ENCODE results near the gene INSR.

Gene INSR

GRCh38 chr19:7293762-7294557 lies at the start of gene INSR:
TSS of gene INSR (minus strand) at chr19:7294414. CDS start at chr19:7293891, 523 bp downstream.
- peak within 1 kb of the TSS; percentile 66 to 69 for H3K4me3 ChIP-seq (ENCODE audit: low read depth in 1 of 2, low read length in 1 of 2)
- H3K36me3 ChIP-seq, result no peaks in the 10 kb centered on the region
- peak within 1 kb of the TSS; percentile 20 for H3K27ac ChIP-seq
- peaks cover 7% of the 10 kb centered on the region for H3K27me3 ChIP-seq
- no peak for TF ChIP-seq CTCF (IDR thresholded peaks at IDR 0.05)
- H3K9me3 ChIP-seq, result no peaks in the 10 kb centered on the region
- H3K4me1 ChIP-seq (ENCODE audit: control insufficient read depth in 1 of 2, insufficient read depth in 1 of 2, low read depth in 1 of 2, low read length in 1 of 2), result peaks cover 20% of the 10 kb centered on the region in 2 experiments

- TF ChIP-seq CTCF (IDR thresholded peaks at IDR 0.05), result no peak
These were observed 47.9 kb upstream of the INSR start for GRCh38 chr19:7342143-7342542.

GRCh38 chr19:7340959-7341837 lies 47.0 kb upstream of the INSR start:
- Histone ChIP-seq H3K4me1 (ENCODE audit: control insufficient read depth in 1 of 2, insufficient read depth in 1 of 2, low read depth in 1 of 2, low read length in 1 of 2) (peaks cover 71 to 72% of the 10 kb centered on the region in 2 experiments), H3K36me3 (no peaks in the 10 kb centered on the region), H3K27ac (peak overlapping the region; percentile 11), H3K27me3 (no peaks in the 10 kb centered on the region), H3K9me3 (no peaks in the 10 kb centered on the region), H3K4me3 (ENCODE audit: low read depth in 1 of 2, low read length in 1 of 2) (no peak overlapping the region)
- TF ChIP-seq CTCF (IDR thresholded peaks at IDR 0.05), result peak; percentile 94

More at GRCh38 chr19:7342143-7342542, 47.9 kb upstream of the INSR start:
- Histone ChIP-seq H3K27ac (peak overlapping the region; percentile 70), H3K4me1 (ENCODE audit: control insufficient read depth in 1 of 2, insufficient read depth in 1 of 2, low read depth in 1 of 2, low read length in 1 of 2) (peaks cover 71 to 73% of the 10 kb centered on the region in 2 experiments), H3K4me3 (ENCODE audit: low read depth in 1 of 2, low read length in 1 of 2) (no peak overlapping the region), H3K36me3 (no peaks in the 10 kb centered on the region), H3K27me3 (no peaks in the 10 kb centered on the region), H3K9me3 (no peaks in the 10 kb centered on the region)

GRCh38 chr19:7337380-7338194 lies 43.4 kb upstream of the INSR start:
- TF ChIP-seq CTCF (IDR thresholded peaks at IDR 0.05), result no peak
- Histone ChIP-seq H3K27ac (peak overlapping the region; percentile 45), H3K9me3 (no peaks in the 10 kb centered on the region), H3K36me3 (no peaks in the 10 kb centered on the region), H3K4me1 (ENCODE audit: control insufficient read depth in 1 of 2, insufficient read depth in 1 of 2, low read depth in 1 of 2, low read length in 1 of 2) (peaks cover 35 to 36% of the 10 kb centered on the region in 2 experiments), H3K4me3 (ENCODE audit: low read depth in 1 of 2, low read length in 1 of 2) (no peak overlapping the region), H3K27me3 (no peaks in the 10 kb centered on the region)
